ENCODE results near the gene ZG16.

ZG16 gene

GRCh38 chr16:29804455-29805231 is 26.6 kb downstream of the ZG16 start:
- H4K20me1 ChIP-seq (ENCODE audit: insufficient read depth, low read length), result no peaks in the 10 kb centered on the region
- TF ChIP-seq CTCF (IDR thresholded peaks at IDR 0.05; ENCODE audit: low read length), result no peak
- no peak for TF ChIP-seq EZH2 (IDR thresholded peaks at IDR 0.05; ENCODE audit: borderline replicate concordance, low read length)
- peak overlapping the region; percentile 94 for H3K27ac ChIP-seq (ENCODE audit: low read depth, low read length, poor library complexity, severe bottlenecking)
- H2AFZ ChIP-seq (ENCODE audit: low read length), result no peak overlapping the region
- no peaks in the 10 kb centered on the region for H3K79me2 ChIP-seq (ENCODE audit: insufficient read depth, low read length)
- 0 out of 2 replicates have a peak, but pooled peaks cover 3% of the 10 kb centered on the region for H3F3A ChIP-seq (ENCODE audit: insufficient read depth, low read length)
- peaks cover 62% of the 10 kb centered on the region for H3K36me3 ChIP-seq (ENCODE audit: insufficient read depth, low read length)
- H3K9me2 ChIP-seq (ENCODE audit: low read depth, low read length), result no peaks in the 10 kb centered on the region
- no peaks in the 10 kb centered on the region for H3K9me3 ChIP-seq (ENCODE audit: low read length)
- peaks cover 46% of the 10 kb centered on the region for H3K4me1 ChIP-seq (ENCODE audit: insufficient read depth, low read length, severe bottlenecking)
- H3K27me3 ChIP-seq (ENCODE audit: insufficient read depth, low read length), result no peaks in the 10 kb centered on the region
- peak overlapping the region; percentile 82 for H3K4me2 ChIP-seq (ENCODE audit: low read length)
- peak overlapping the region; percentile 73 for H3K4me3 ChIP-seq (ENCODE audit: low read depth, low read length, poor library complexity, severe bottlenecking)
- H3K9ac ChIP-seq (ENCODE audit: low read length), result peak overlapping the region; percentile 94

- H3K27ac ChIP-seq (ENCODE audit: low read depth, low read length, poor library complexity, severe bottlenecking), result peak overlapping the region; percentile 94
- H3K79me2 ChIP-seq (ENCODE audit: insufficient read depth, low read length), result no peaks in the 10 kb centered on the region
- H3F3A ChIP-seq (ENCODE audit: insufficient read depth, low read length), result 0 out of 2 replicates have a peak, but pooled peaks cover 3% of the 10 kb centered on the region
- no peak overlapping the region for H2AFZ ChIP-seq (ENCODE audit: low read length)
- peak overlapping the region; percentile 94 for H3K9ac ChIP-seq (ENCODE audit: low read length)
- no peaks in the 10 kb centered on the region for H3K9me2 ChIP-seq (ENCODE audit: low read depth, low read length)
- no peaks in the 10 kb centered on the region for H3K9me3 ChIP-seq (ENCODE audit: low read length)
- no peaks in the 10 kb centered on the region for H3K27me3 ChIP-seq (ENCODE audit: insufficient read depth, low read length)
- TF ChIP-seq CTCF (IDR thresholded peaks at IDR 0.05; ENCODE audit: low read length) (peak; percentile 19; the same call in 1 of the 2 replicates), EZH2 (IDR thresholded peaks at IDR 0.05; ENCODE audit: borderline replicate concordance, low read length) (no peak)
- H3K4me1 ChIP-seq (ENCODE audit: insufficient read depth, low read length, severe bottlenecking), result peaks cover 54% of the 10 kb centered on the region
- peak overlapping the region; percentile 73 for H3K4me3 ChIP-seq (ENCODE audit: low read depth, low read length, poor library complexity, severe bottlenecking)
- H3K4me2 ChIP-seq (ENCODE audit: low read length), result peak overlapping the region; percentile 82
- H4K20me1 ChIP-seq (ENCODE audit: insufficient read depth, low read length), result no peaks in the 10 kb centered on the region
- H3K36me3 ChIP-seq (ENCODE audit: insufficient read depth, low read length), result peaks cover 64% of the 10 kb centered on the region
Observed at GRCh38 chr16:29805232-29806098, 27.4 kb downstream of the ZG16 start.

- peaks cover 64% of the 10 kb centered on the region for H3K36me3 ChIP-seq (ENCODE audit: insufficient read depth, low read length)
- 0 out of 2 replicates have a peak, but pooled peaks cover 3% of the 10 kb centered on the region for H3F3A ChIP-seq (ENCODE audit: insufficient read depth, low read length)
- H2AFZ ChIP-seq (ENCODE audit: low read length), result no peak within 1 kb of the TSS
- TF ChIP-seq EZH2 (IDR thresholded peaks at IDR 0.05; ENCODE audit: borderline replicate concordance, low read length), result no peak
- peak within 1 kb of the TSS; percentile 94 for H3K9ac ChIP-seq (ENCODE audit: low read length)
- peak within 1 kb of the TSS; percentile 73 for H3K4me3 ChIP-seq (ENCODE audit: low read depth, low read length, poor library complexity, severe bottlenecking)
- H3K4me2 ChIP-seq (ENCODE audit: low read length), result peak within 1 kb of the TSS; percentile 82
- peaks cover 61% of the 10 kb centered on the region for H3K4me1 ChIP-seq (ENCODE audit: insufficient read depth, low read length, severe bottlenecking)
- no peaks in the 10 kb centered on the region for H3K79me2 ChIP-seq (ENCODE audit: insufficient read depth, low read length)
- H3K9me3 ChIP-seq (ENCODE audit: low read length), result no peaks in the 10 kb centered on the region
- no peaks in the 10 kb centered on the region for H3K9me2 ChIP-seq (ENCODE audit: low read depth, low read length)
- no peaks in the 10 kb centered on the region for H4K20me1 ChIP-seq (ENCODE audit: insufficient read depth, low read length)
- H3K27me3 ChIP-seq (ENCODE audit: insufficient read depth, low read length), result no peaks in the 10 kb centered on the region
- peak within 1 kb of the TSS; percentile 94 for H3K27ac ChIP-seq (ENCODE audit: low read depth, low read length, poor library complexity, severe bottlenecking)
Observed at GRCh38 chr16:29806099-29806579, 28.1 kb downstream of the ZG16 start, which contains the start of gene MAZ. MAZ (plus strand) TSS chr16:29806529; CDS start chr16:29806702, 173 bp downstream.

Measured in OCI-LY1 (cell line).